Non-pigmented ciliary epithelial cell (primary cell): Measurements from ENCODE around the gene HDDC3.
"Not testable (repeated sequence)": the region's sequence is repeated elsewhere in the genome, so short reads cannot be mapped to it uniquely, and the experiment has no call there.

Experiments
- DNase-seq: peaks from one replicate; pipeline ENCODE4 v3.0.0-alpha.2; 2010; ENCODE audit warnings: low read depth

The HDDC3 gene

DNA sequence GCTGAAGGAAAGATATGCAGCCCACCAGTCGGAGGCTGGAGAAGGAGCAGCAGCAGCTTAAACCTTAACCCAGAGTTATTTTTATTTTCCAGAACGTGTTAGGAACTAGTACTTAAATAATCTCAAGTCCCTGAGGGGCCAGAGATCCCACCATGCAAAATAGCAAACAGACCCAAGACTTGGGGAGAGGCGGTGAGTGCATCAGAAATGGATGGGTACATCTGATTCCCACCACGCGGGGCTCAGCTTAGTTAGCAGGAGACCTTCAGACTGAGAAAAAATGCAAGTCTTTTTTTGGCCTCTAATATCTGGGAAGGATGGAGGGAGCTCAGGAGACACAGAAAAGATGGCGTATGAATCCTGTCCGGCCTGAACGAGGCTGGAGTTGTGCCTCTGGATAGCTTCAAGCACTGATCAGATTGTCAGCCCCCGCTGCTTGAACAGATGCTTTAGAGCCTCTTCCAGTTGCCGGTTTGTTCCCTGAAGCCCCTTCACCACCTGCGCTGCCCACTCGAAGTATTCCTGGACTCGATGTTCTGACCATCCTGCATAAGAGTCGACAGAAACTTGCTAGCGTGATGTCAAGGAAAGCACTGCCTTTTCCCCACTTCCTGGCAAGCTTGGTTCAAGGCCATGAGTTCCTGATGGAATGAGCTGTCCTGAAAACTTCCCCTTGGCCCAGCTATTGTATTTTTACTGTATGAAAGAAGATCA, 1.3 kb downstream of the HDDC3 start:
- no peak for DNase-seq

DNA sequence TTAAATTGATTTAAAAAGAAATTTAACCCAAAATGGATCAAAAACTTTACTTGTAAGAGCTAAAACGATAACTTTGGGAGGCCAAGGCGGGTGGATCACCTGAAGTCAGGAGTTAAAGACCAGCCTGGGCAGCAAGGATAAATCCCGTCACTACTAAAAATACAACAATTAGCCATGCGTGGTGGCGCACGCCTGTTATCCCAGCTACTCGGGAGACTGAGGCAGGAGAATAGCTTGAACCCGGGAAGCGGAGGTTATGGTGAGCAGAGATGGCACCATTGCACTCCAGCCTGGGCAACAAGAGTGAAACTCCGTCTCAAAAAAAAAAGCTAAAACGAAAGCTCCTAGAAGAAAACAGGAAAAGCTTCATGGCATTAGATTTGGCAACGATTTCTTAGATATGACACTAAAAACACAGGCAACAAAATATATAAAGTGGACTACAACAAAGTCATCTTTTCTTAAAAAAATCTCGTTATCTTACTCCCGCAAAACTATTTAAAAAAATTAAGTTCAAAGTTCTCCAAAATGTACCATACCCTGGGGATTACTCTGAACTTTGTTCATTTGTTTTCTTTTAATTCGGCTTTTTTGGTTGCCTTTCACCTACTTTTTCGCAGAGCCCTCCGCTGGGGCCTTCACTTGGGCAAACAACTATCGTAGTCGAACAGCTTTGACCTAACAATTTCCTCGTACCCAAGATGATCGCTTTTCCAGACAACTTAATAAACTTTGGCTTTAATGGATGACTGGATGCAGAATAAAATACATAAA, 2.9 kb downstream of the HDDC3 start:
- DNase-seq: no peak

DNA sequence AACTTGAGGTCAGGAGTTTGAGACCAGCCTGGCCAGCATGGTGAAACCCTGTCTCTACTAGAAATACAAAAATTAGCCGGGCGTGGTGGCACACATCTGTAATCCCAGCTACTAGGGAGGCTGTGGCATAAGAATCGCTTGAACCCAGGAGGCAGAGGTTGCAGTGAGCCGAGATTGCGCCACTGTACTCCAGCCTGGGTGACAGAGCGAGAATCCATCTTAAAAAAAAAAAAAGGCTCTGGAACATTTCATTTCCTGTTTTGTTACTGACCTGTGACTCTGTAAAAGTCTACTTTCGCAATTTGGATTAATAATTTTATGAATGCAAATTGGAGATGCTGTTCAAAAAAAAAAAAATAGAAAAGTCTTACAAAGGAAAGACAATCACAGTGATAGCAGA, 4.2 kb downstream of the HDDC3 start:
- DNase-seq: not testable (repeated sequence)

DNA sequence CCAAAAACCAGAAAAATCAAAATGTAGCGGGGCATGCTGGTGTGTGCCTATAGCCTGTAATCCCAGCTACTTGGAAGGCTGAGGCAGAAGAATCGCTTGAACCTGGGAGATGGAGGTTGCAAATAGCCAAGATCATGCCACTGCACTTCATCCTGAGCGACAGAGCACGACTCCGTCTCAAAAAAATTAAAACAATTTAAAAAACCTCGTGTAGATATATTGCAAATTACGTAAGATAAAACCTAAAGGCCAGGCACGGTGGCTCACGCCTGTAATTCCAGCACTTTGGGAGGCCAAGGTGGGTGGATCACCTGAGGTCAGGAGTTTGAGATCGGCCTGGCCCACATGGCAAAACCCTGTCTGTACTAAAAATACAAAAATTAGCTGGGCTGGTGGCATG, 5.6 kb downstream of the HDDC3 start:
- DNase-seq: not testable (repeated sequence)

DNA sequence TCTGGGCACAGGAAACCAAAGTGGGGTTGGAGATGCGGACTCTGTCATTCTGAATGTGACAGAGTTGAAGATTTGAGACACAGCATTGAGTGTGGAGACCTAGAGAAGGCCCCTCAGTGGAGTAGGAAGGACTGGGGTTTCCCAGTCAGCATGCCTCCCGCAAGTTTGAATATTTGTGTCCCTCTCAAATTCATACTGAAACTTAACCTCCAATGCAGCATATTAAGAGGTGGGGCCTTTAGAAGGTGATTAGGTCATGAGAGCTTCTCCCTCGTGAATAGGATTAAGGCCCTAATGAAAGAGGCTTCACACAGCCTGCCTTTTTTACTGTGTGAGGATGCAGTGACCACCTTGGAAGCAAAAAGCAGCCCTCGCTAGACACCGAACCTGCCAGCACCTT, 8.0 kb downstream of the HDDC3 start:
- DNase-seq: no peak

DNA sequence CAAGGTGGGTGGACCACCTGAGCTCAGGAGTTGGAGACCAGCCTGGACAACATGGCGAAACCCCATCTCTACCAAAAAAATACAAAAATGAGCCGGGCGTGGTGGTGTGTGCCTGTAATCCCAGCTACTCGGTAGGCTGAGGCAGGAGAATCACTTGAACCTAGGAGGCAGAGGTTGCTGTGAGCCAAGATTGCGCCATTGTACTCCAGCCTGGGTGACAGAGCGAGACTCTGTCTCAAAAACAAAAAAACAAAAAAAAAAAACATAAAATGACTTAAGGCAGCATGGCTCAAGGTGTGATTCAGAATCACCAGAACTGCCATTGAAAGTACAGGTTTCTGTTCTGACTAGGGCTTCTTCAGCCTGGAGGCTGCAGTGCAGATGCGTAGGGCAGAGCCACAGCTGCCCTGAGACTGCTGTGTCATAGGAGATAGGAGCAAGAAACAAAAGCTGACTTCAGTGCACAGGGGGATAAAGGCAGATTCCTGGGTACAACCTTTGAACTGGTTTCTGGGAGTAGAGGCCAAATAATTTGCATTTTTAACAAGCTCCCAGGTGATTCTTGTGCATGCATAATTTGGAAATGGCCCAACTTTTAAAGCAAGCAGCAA, 9.5 kb downstream of the HDDC3 start:
- not testable (repeated sequence) for DNase-seq

DNA sequence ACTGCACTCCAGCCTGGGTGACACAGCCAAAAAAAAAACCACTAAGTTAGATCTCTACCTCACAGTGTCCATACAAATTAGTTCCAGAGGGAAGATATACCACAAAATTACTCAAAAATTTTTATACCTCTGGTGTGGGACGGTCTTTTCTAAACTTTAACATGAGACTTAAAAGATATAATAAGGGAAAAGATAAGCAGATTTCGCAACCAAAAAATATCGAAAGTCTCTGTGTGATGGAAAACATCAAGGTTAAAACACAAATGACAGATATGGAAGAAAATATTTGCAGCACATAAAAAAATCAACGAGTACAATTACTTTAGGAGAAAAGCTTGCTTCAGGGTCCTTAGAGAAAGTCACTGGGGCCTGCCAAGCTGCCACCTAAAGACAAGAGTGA, 10.5 kb downstream of the HDDC3 start:
- no peak for DNase-seq

DNA sequence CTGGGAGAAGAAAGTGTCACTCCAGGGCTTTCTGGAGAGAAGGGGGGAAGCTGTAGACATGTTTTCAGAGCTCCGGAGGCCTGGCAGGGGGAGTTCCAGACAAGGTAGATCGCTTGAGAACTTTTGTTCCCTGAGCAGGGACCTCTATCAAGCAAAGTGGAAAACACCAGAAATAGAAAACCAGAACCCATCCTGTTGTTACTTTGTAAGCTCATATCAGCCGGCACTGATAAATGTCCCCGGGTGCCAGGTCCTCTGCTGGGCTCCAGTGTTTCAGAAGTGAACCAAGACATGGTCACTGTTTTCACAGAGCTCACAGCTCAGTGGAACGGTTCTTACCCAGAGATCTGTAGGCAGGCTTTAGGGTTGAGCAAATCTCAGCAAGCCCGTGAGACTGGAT, 13.5 kb downstream of the HDDC3 start:
- DNase-seq: no peak

DNA sequence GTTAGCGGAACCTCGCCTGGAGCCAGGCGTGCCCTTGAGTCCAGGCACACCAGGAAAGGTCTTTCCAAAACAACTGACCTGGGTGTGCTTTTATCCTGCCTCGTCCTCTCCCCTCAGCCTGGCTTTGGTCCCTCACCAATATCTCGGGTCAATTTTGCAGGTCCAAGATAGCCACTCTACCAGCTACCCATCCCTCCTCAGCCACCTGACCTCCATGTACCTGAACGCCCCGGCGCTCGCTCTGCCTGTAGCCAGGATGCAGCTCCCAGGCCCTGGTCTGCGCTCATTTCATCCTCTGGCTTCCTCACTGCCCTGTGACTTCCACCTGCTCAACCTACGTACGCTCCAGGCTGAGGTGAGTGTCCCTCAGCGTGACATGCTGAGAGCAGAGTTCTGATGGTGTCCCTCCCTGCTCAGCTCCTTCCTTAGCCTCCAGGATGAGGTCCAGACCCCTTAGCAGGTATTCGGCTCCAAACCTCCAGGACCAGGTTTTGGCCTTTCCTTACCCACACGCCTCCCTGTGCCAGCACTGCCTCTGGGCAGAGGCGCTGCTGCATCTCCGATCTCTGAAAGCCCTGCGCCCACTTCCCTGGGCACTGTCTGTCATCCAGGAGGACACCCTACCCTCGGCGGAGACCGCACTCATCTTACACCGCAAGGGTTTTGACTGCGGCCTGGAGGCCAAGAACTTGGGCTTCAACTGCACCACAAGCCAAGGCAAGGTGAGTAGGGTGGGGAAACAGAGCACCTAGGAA, 14.1 kb downstream of the HDDC3 start:
- DNase-seq: no peak

DNA sequence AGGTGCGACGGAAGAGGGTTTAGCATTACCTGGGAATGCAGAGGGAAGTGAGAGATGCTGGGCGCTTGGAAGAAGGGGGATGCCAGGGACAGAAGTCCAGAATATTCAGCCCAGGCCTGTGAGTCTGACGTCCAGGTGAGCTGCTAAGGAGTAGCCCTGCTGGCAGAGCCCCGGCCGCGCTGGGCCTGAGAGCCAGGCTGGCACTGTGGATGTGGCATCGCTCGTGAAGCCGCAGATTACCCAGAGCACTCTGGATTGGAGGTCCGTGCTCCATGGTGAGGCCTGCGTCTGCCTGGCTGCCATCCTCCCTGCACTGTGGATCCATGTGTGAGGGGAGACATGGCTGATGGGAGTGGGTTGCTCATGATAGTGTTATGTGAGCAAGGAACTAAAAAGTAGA, 14.8 kb downstream of the HDDC3 start:
- no peak for DNase-seq

DNA sequence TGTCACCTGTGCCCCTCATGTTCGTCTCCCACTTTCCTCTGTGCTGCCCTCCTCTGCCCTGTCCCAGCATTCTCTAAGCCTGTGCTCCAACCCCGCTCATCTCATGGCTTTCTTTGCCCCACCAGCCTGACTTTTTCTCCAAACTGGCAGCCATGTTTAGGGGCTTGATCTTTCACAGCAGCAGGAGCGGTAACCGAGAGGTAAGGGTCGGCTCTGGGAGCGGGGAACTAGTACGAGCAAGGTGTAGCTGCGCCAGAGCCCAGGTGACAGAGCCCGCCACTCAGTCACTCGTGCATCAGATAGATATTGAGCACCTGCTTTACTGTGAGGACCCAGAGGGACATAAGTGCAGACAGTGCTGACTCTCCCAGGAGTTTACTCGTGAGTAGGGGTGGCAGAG, 15.9 kb downstream of the HDDC3 start:
- DNase-seq: no peak

DNA sequence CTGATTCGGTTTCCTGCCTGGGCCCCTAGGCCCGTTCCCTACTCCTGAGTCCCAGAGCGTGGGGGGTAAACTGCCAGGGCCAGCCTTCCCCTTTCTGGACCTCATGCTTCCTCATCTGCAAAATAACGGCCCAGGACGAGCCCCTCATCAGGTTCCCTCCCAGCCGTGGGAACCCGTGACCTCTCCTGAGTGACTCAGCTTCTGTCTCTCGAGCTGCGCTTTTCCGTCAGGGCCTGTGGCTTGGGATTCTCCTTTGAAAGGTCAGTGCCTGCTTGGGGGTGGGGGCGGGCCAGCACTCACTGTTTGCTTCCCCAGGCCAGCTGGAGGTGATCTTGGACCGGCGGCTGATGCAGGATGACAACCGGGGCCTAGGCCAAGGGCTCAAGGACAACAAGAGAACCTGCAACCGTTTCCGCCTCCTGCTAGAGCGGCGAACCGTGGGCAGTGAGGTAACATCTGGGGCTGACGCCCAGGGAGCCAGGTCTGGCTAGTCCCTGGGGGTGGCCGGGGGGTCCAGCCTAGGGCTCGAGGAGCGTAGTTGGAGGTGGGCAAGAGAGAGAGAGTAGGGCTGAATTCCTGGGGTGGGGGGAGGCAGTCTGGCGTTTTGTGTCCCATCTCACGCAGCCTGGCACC, 16.4 kb downstream of the HDDC3 start:
- no peak for DNase-seq

DNA sequence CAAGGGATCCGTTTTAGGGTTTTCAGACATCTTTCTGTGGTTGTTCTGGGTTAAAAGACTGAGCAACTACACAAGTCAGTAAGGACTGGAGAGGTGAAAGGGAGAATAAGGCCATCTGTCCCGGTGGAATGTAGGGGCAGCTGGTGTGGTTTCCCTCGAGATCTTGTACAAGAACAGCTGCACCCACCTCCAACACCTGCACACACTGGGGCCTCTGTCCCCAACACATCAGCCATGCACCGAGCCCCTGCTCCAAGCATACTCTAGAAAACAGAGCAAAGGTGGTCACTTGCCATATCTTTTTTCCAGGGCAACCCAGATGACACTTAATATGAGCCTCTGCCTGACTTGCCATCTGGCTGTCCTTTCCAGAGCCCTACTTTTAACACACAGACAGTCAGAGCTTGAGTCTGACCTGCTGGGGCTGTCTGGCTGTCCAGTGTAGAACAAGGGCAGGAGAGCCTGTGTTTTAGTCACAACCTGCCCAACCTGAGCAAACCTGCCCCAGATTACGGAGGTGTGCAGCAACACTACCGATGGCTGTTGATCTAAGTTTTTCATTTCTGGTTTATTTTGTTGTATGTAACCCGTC, 17.0 kb downstream of the HDDC3 start:
- no peak for DNase-seq

DNA sequence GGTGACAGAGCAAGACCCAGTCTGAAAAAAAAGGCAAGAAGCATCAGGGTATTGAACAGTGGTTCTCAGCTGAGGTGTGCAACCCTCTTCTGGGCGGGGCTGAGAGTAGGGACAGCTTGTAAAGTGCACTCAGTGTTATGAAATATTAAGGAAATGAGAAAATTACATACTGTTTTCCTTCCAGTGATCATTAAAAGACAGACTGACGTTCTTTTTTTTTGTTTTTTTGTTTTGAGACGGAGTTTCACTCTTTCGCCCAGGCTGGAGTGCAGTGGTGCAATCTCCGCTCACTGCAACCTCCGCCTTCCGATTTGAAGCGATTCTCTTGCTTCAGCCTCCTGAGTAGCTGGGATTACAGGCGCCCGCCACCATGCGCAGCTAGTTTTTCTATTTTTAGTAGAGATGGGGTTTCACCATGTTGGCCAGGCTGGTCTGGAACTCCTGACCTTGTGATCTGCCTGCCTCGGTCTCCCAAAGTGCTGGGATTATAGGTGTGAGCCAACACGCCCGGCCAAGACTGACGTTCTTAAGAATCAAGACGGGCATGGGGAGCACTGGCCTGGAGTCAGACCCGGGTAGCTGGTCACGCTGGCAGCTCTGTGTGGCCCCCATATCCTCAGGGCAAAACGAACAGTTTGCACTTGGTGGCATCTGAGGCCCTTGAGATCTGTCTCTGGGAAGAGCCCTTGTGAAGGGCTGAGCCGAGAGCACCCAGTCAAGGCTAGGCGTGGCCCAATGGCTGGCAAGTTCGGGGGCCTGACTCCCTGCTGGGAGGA, 17.9 kb downstream of the HDDC3 start:
- no peak for DNase-seq

DNA sequence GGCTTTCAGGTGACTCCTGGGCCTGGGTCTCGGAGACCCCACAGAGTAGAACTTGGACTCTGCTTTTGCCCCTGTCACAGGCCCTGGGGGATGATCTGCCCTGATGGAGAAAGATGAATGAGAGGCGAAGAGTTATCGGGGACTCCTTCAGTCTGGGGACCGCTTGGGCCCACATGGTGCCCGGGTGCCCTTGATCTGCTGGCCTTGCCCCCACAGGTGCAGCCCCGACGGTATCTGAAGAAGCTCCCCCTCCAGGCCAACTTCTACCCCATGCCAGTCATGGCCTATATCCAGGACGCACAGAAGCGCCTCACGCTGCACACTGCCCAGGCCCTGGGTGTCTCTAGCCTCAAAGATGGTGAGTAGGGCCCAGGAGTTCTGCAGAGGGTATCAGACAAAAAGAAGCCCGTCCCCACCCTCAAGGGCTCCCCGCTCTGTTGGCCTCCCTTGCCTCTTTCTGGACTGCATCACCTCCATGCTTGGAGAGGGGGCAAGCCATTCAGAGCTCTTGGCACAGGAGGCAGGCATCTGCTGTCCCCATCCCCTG, 18.9 kb downstream of the HDDC3 start:
- no peak for DNase-seq

DNA sequence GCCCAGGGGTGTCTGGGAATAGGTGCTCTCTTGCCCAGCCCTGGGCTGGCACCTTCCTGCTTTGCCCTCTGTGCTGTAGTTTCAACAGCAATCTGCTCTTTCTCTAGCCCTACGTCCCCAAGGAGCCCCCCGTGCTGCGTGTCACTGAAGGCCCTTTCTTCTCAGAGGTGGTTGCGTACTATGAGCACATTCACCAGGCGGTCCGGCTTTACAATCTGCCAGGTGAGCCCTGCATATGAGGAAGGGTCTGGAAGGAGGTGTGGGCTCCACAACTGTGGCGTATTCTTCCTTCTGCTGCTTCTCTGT, 19.6 kb downstream of the HDDC3 start:
- DNase-seq: no peak

DNA sequence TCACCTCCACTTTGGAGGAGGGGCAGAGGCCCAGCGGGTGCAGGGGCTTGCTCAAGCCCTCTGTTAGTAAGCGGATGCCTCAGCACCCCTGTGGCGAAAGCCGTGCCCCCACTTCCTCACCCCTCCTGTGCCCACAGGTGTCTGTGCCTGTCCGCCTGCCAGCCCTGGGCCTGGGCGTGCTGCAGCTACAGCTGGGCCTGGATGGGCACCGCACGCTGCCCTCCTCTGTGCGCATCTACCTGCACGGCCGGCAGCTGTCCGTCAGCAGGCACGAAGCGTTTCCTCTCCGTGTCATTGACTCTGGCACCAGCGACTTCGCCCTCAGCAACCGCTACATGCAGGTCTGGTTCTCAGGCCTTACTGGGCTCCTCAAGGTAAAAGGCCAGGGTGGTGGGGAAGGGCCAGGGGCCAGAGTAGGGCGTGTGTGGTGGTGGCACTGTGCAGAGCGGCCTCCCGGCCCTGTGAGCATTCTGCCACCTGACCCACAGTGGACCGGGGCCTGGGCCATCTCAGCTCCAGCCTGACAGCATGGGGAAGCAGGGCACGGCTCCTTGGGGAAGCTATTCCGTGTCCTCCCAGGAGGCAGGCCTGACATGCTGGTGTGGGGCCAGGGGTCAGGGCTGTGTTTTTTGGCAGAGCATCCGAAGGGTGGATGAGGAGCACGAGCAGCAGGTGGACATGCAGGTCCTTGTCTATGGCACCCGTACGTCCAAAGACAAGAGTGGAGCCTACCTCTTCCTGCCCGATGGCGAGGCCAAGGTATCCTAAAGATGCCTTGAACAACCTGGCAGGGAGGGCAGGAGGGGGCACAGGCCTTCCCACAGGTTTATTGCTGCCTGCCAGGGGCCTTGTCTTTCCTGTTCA, 20.2 kb downstream of the HDDC3 start:
- DNase-seq: no peak

DNA sequence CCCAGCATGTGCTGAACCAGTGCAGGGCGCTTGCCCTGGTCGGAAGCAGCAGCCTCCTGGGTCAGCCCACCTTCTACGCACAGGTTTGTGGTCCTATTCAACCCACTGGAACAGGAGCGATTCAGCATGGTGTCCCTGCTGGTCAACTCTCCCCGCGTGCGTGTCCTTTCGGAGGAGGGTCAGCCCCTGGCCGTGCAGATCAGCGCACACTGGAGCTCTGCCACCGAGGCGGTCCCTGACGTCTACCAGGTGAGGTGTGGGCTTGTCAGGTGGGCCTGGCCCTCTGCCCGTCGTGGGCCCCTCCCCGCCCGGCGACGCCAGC, 21.1 kb downstream of the HDDC3 start:
- no peak for DNase-seq

DNA sequence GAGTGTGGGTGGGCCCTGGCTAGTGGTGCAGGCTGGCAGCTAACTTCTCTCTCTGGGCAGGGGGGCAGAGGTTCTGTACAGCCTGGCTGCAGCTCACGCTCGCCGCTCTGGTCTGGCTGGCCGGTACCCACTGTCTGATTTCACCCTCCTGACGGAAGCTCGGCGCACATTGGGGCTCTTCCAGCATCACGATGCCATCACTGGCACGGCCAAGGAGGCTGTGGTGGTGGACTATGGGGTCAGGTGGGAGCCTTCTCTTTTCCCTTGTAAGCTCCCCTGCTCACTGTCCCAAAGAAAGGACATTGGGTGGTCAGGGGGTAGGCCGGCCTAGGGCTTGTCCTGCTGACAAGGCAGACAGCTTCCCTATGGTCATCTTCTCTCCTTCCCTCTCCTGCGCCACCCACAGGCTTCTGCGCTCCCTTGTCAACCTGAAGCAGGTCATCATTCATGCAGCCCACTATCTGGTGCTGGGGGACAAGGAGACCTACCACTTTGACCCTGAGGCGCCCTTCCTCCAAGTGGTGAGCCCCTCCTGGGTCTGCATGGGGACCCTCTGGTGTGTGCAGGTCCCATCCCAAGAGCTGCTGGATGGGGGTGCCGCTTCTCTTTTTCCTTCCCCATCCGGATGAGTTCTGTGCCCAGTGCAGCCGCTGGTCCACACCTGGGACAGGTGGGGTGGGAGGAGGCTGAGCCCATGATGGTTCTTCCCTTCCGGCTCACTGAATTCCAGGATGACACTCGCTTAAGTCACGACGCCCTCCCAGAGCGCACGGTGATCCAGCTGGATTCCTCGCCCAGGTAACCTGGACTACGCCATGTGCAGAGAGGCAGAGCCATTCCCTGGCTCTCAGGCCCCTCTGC, 21.7 kb downstream of the HDDC3 start:
- no peak for DNase-seq
